ENCODE results near the gene CLCN6. TPM values are rescaled to one million over a fixed set of nuclear protein-coding genes. Genes with fewer than 3 reads are reported as not detected.

The CLCN6 gene
- total RNA-seq, 1 donor from 2014 or later = 6.9 TPM

- DNase-seq (ENCODE audit: low read depth) = no peak
Observed at GRCh38 chr1:11778844-11779623, 27.0 kb upstream of the CLCN6 start.

- DNase-seq (ENCODE audit: low read depth) = no peak
Observed at GRCh38 chr1:11779715-11780379, 26.1 kb upstream of the CLCN6 start.

GRCh38 chr1:11780380-11781147, 25.4 kb upstream of the CLCN6 start:
- DNase-seq (ENCODE audit: low read depth) = no peak

- DNase-seq (ENCODE audit: low read depth) = no peak
Observed at GRCh38 chr1:11781297-11781696, 24.7 kb upstream of the CLCN6 start.

- DNase-seq (ENCODE audit: low read depth) = no peak
Observed at GRCh38 chr1:11782127-11782708, 23.8 kb upstream of the CLCN6 start.

GRCh38 chr1:11783556-11783955, 22.4 kb upstream of the CLCN6 start:
- DNase-seq (ENCODE audit: low read depth) = no peak

- no peak for DNase-seq (ENCODE audit: low read depth)
Observed at GRCh38 chr1:11784256-11784992, 21.6 kb upstream of the CLCN6 start.

GRCh38 chr1:11784993-11785769, 20.8 kb upstream of the CLCN6 start:
- DNase-seq (ENCODE audit: low read depth) = no peak

- no peak for DNase-seq (ENCODE audit: low read depth)
Observed at GRCh38 chr1:11786168-11786567, 19.8 kb upstream of the CLCN6 start.

- DNase-seq (ENCODE audit: low read depth) = peak; percentile 77
Observed at GRCh38 chr1:11787251-11787803, 18.7 kb upstream of the CLCN6 start.

- no peak for DNase-seq (ENCODE audit: low read depth)
Observed at GRCh38 chr1:11787804-11788436, 18.1 kb upstream of the CLCN6 start.

GRCh38 chr1:11788549-11789053, 17.4 kb upstream of the CLCN6 start:
- DNase-seq (ENCODE audit: low read depth) = no peak

GRCh38 chr1:11789126-11790067, 16.6 kb upstream of the CLCN6 start:
- DNase-seq (ENCODE audit: low read depth) = no peak

GRCh38 chr1:11790101-11790879, 15.7 kb upstream of the CLCN6 start:
- no peak for DNase-seq (ENCODE audit: low read depth)

GRCh38 chr1:11790880-11791715, 14.9 kb upstream of the CLCN6 start:
- DNase-seq (ENCODE audit: low read depth) = peak; percentile 88

GRCh38 chr1:11792106-11792505, 13.9 kb upstream of the CLCN6 start:
- no peak for DNase-seq (ENCODE audit: low read depth)

- no peak for DNase-seq (ENCODE audit: low read depth)
Observed at GRCh38 chr1:11793819-11794218, 12.2 kb upstream of the CLCN6 start.

Data from renal cortical epithelial cell (primary cell).